Glomerular visceral epithelial cell (primary cell): ENCODE measurements around the gene XRCC4.
"Not testable (repeated sequence)": the region's sequence is repeated elsewhere in the genome, so short reads cannot be mapped to it uniquely, and the experiment has no call there.

Experiments
- DNase-seq: peaks from one replicate; pipeline ENCODE4 v3.0.0-alpha.2; 2016; ENCODE audit errors: extremely low spot score

XRCC4 gene

DNA sequence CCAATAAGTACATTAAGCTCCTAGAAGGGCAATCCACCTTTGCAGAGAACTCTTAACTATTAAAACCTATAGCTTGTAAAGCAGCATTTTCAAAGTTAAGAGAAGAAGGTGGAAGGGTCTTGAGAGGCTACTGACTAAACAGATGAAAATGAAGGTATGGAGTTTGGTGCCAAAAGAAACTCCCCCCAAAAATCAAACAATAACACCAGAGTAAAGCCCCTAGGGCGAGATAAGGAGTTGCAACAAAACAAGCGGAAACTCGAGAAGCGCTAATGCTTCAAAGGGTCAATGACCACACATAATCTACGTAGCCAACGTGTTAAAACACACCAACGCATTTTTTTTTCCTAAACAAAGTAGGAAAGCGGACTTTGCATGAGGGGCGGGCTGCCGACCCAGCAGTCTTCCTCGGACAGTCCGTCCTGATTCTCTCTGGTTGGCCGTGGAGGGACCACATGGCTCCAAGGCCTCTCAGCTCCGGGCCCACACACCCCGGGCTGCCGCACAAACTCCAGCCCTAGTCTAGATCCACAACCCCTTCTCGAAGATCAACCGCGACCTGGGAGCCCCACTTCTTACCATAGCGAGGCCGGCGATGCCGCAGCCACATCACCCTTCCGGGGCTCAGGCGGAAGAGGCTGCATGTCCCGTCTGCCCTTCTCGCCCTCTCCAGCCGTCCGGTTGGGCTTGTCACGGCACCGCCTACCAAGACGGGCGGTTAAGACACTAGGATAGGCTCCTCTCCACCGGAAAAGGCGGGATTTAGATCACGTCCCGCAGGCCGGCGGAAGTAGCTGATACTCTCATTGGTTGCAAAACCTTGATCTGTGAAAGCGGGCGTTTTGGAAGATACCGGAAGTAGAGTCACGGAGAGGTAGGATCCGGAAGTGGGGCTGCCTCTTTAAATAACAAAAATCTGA lies at the start of gene XRCC4, which contains the start of gene TMEM167A:
Gene XRCC4, plus strand, starts transcription at position 806 of the 920 bp plus-strand sequence. CDS start 27,373 bp downstream, outside the sequence.
Gene TMEM167A, minus strand, starts transcription at position 653 of the 920 bp plus-strand sequence. Its CDS starts 71 bp downstream, at position 582.
- peak; percentile 99 for DNase-seq

DNA sequence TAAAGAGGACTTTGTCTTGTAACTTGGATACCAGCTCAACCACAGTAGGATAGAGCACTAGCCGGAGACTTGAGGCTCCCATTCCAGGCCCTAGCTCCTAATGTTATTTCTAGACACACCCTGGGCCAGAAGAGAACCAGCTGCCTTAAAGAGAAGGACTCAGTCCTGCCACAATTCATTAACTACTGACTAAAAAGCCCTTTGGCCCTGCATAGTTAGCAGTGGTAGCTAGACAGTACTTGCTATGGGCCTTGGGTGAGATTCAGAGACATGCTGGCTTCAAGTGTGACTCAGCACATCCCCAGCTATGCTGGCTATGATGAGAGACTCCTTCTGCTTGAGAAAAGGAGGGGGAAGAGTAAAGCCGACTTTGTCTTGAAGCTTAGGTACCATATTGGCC lies 47.4 kb upstream of the XRCC4 start:
- DNase-seq, result peak; percentile 41

DNA sequence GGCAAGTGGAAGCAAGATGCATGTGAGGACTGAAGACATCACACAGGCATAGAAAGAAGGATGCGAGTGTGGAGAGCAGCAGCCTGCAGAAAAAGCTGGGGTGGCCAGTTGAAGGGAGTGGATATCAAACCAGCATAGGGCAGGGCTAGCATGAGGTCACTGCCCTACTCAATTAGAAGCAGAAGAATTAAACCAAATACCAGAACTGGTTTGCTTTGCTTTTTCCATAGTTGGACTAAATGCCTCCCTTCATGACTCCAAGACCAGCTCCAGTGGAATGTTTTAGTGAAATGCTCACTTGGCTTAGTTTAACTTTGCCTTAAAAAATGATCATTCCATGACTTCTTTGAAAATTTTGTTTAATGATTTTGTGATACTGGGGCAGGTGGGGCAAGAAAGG lies 46.0 kb upstream of the XRCC4 start:
- no peak for DNase-seq

DNA sequence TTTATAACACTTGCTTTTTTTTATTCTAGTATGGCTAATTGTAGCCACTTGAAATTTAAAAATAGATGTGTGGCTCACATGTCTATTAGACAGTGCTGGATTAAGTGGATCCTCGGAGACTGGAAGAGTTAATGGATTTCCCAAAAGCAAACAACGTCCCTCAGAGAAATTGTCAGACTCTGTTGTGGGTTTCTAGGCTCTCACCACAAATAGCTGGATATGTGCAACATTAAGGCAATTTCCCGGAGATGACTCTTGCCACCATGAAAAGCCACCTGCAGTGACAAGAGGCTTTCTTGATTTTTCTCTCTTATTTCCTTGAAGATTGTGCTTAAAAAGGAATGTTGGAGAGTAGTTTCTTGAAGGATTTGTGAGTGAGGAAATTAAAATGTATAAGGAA lies 43.3 kb upstream of the XRCC4 start:
- no peak for DNase-seq

DNA sequence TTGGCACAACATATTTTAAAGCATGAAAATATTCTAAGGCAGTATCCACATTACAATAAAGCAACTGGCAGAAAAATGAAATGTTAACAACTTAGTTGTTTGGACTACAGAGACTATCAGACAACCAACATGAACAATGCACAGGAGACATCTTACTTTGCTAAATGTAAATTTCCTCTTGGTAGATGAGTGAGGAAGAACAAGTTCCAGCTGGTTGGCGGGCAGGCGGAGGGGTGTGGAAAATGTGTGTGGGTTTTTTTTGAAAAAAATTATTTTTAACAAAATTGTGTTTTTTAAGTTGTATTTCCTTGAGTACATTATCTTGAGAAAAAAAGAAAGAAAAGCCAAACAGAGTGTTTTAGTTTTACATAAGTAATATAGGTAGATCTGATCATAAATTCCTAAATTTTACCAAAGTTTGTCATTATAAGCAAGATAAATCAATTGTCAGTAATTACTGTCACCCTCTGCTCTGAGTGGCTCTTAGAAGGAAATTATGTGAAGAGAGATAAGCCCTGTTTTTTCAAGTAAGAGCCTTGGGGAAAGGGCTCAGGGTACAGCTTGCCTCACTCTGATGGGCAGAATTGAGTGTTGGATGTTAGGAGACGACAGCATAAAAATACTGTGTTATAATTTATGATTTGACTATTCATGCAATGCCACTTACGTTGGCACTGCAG lies 42.7 kb upstream of the XRCC4 start:
- DNase-seq, result no peak

DNA sequence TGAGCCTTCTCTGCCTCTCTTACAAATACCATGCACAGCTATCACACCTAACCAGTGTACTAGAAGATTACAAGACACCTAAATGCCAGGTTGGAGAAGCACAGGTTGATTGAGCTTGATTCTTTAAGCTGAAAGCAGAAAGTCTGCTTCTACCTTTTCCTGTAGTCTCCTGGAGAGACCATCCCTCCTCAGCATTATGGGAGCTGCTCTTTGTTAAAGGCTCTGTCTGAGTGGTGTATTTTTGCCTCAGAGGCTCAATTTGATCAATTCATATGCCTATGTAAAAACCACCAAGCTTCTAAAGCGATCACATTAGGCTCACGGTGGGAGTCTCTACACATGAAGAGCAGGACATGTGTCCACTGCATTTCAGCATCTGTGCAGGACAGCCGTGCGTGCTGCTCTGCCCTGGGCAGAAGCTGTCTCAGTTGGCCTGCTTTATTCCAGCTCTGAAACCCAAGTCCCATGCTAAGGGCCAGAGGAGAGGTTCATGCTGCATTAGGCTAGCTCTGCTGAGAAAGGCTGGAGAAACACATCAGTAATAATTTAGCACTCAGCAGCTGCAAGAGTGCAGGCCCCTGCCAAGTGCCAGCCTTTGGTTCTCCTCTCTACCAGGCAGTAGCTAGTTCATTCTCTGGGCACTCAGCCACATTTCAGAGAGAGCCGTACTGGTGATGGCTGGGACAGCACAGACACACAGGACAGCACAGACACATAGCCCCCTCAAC lies 41.8 kb upstream of the XRCC4 start:
- no peak for DNase-seq

DNA sequence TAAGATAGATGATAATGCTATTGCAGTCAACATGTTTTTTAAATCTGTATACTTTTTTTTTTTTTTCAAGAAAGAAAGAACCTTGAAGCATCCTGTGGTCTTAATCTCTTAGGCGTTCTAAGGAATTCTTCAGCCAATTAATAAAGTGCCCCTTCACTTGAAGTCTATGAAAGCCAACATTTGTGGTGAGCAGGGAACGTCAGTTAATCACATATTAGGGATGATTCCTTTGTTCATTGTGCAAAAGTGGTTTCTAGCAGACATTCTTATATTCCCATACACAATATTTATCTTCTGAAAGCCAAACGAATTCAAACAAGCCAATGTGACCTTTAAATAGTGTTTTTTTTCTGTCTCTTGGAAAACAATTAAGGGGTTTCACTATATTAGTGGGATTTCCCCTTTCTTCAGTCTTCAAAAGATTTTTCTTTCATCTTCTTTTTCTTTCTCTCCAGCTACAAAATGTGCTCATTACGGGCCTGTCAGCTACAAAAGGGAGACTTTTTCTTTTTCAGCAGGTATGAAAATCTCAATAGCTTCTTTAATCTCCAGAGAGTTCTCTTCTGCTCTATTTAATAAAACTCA lies 40.3 kb upstream of the XRCC4 start:
- no peak for DNase-seq

DNA sequence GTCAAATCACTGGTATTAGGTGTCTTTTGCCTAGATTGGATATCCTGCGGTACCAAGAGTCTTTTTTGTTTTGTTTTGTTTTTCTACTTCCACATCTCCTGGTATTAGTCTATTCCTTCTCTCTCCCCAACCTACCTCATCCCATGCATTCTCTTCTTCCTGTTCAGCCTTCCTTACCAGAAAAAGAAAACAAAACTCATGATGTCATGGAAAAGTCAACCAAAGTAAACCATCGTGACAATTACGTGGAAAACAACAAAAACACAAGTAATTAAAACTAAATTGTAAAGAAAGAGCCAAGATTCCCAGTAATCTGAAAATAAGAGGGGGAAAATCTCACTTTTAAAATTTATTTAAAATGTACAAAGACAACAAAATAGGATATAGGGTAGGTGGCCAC lies 38.4 kb upstream of the XRCC4 start:
- no peak for DNase-seq

DNA sequence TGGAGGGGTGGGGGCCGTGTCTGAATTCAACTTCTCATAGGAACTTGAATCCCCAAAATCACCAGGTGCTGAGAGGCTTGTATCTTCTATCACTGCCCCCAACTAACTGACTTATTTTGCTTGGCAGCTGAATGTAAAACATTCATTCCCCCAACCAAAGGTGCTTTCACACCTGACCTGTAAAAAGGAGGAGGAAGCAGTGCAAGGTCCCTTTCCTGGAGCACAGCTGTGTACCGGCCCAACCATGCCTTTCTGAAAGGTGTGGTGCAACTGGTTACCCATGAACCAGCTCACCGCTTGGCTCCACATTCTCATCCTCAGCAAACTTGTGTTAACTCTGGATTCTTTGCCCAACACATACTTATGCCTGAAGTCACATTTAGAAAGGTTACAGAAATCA lies 34.8 kb upstream of the XRCC4 start:
- no peak for DNase-seq

DNA sequence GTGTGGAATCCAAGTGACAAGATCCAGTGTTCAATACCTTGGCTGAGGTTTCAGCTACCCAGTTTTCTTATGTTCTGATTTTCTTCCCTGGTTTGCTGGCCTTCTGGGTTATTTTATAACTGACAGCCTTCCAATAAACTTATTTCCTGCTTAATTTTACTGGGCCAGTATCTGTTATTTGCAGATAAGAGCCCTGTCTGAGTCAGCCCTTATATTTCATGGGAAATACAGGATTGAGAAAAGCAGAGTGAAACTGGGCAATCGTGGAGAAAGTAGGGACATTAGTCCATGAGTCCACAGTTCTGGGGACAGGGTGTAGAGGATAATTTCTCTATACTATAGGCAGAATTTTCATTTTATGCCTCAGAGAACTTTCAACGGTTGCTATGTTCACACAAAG lies 32.4 kb upstream of the XRCC4 start:
- no peak for DNase-seq

DNA sequence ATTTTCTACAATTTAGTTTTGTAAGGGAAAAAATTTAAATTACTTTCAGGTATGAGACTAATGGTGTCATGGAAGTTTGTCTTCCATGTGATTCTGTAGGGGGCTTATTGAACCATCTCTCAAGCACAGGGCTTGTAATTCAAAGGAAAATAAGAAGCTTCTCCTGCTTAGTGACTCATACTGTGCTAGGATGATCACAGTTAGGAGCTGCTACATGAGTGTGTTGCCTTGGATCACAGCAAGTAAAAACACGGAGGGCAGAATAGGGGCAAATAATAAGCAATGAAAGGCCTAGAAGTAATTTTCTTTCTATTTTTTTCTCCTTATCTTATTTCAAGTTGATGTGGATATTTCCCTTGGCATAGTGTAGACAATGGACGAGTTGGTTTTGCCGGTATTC lies 29.1 kb upstream of the XRCC4 start:
- no peak for DNase-seq

DNA sequence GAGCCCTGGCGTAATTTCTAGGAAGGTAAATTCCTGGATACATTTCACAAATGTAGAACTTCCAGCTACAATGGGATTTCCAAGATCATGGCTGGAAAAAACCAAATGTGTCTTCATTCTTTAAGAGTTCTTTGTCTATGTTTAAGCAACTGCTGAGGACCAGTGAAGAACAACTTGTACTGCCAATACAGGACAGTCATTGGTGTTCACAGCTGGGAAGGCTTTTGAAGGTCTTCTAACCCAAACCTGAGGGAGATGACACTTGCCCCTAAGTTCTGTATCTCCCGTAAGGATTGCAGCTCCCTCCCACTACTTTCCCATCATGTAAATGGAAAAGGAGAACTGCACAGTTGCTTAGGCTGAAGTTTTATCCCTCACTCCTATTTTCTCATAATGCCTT lies 28.5 kb upstream of the XRCC4 start:
- no peak for DNase-seq

DNA sequence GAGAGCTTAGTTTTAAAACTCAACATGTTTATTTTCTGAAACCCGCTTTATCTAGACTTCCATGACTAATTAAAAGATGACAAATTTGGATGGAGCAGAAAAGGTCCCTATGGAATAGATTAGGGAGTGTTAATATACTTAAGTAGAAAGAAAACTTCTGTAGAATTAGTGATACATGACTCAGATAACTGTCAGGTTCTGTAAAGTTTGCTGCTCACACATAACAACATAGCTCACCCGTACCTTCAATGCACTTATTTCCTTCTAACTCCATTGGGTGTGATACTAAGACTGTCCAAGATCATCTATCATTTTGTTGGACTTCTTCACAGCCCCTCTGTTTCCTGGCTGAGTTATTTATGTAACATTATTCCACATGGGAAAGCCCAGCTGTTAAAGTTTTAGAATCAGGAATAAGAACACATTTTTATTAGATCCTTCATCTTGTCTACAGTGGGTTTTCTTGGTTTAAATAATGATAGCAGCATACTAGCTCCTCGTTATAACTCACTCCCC lies 27.9 kb upstream of the XRCC4 start:
- no peak for DNase-seq

DNA sequence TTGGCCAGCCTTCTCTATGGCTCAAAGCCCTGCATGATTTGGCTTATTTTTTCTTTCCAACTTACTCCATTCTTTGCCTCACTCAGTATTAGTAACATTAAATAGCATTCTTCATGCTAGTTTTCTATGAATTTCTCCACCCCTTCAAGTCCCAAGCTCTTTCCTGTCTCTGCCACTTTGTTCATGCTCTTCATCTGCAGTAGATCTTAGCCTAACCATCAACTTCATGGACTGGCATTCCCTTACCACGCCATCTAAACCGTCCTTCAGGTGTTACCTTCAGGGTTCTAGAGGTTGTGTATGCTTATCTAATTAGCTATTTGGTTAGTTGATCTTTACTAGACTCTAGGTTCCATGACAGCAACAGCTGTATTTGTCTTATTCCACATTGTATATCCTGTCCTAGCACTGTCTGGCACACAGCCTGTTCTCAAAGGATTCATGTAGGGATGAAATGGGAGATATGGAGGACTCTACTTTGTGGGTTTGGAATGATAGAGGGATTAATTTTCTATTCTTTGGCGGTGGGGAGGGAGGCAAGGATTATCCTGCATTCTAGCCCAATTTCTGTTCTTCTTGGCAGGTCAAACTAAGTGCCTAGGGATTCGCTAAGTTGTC lies 26.5 kb upstream of the XRCC4 start:
- no peak for DNase-seq

DNA sequence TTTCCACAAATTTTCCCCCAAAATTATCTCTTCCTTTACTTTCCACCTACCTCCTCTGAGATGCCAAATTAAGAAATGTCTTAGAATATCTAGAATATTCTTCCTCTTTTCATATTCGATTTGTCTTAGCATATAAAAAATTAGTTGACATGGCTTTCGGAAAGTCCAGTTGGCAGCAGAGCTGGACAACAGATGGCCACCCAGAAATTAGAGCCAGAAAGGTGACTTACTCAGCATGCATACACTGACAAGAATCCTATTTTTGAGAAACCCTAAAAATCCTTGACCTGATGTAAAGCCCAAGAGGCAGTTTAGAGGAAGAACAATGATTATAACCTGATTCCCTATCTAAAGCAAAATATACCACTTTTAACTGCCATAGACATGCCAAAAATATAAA lies 22.2 kb upstream of the XRCC4 start:
- DNase-seq, result no peak

DNA sequence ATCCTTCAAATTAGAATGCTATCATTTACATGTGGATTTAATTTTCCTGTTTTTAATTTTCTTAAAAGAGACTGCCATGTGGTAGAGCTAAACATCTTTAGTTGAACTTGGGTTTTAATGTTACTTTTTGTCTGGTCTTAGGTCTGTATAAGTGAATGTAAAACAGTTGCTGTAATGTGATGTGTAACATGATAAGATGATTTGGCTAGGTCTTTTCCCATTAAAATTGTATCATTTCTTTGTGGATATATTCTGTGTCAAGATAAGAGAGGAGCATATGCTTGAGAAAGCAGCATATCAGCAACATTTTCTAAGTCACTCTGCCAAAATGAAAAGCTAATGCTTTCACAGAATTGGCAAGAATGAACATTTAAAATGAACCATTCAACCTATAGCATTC lies 18.6 kb upstream of the XRCC4 start:
- DNase-seq, result no peak

DNA sequence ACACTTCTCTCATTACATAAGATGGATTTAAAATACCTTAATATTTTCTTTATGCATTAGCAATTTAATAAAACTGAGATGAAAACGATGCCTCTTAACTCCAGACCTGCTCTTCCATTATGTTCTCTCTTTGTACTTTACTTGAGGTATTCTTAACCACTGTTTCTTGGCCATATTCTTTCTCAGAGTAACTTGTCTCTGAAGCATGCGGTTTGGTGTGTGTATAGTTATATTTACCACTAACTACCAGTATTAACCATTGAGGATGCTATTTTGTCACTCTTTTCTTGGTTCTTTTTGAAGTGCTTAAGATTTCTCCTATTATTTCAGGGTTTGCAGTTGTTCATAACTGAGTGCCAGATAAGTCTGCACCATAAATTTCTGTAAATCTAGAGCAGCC lies 18.0 kb upstream of the XRCC4 start:
- no peak for DNase-seq

DNA sequence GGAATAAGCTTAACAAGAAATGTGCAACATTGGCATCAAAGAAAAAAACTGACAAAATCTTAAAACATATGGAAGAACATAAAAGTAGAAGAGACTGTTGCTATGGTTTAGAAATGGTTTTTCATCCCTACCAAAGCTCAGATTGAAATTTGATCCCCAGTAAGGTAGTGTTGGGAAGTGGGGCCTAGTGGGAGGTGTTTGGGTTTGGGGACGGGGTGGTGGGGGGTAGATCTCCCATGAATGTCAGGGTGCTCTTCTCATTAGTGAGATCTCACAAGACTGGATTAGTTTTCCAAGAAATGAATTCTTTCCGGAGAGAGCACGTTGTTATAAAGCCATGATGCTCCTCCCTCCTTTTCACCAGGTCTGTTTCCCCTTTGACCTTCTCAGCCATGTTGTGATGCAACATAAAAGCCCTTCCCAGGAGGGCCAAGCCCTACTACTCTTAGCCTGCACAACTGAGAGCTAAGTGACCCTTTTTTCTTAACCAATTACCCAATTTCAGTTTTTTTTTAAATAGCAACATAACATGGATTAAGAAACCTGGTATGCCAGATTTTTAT lies 10.7 kb upstream of the XRCC4 start:
- DNase-seq, result no peak

DNA sequence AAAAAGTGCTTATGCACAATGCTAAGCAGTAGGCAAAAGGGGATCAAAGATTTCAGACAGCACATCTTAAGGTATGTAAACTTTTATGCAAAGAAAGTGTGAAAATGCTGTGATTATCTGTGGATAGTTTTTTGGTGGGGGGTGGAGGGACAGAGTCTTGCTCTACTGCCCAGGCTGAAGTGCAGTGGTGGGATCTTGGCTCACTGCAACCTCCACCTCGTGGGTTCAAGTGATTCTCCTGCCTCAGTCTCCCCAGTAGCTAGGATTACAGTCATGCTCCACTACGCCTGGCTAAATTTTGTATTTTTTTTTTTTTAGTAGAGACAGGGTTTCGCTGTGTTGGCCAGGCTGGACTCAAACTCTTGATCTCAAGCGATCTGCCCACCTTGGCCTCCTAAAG lies 10.0 kb upstream of the XRCC4 start:
- DNase-seq, result not testable (repeated sequence)

DNA sequence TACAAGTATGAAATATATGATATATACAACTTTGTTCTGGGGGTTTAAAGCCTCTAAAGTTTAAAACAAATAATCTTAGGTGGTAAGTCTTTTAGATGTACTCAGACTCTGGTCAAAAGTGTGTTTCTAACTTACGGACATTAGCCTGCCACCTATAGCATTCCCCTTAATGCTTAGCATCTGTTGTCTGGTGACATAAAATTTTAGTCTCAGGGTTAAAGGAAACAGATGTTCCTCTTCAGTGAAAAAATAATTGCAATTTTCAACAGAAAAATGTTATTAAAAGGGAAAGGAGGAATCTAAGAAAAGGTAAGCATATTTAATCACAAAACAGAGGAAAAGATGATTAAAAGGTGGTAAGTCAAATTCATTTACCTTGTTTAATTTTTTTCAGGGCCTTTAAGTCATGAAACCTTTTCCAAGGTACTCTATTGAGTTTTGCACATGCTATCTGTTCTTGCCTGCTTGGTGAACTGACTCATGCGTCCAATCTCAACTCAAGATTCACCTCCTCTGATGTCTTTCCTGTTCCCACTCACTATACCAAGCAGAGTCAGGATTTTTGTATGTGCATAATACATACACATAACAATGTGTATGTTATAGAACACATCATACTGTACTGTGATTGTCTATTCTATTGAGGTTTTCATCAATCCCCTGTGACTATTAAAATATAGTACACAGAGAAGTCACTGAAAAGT lies 8.1 kb upstream of the XRCC4 start:
- DNase-seq, result no peak
